Right ventricle myocardium inferior (tissue), 1 donor: ENCODE results near the gene ISCA2. TPM values are rescaled to one million over a fixed set of nuclear protein-coding genes. Genes with fewer than 3 reads are reported as not detected.

Experiments
- ATAC-seq: fragments of 200-7000 bp; cut with Tn5 transposase; one replicate; pipeline ENCODE4 v1.9.1; 2020; ENCODE audit warnings: mild to moderate bottlenecking, moderate library complexity
- DNase-seq: peaks from one replicate; pipeline ENCODE4 v3.0.0; 2021; ENCODE audit errors: missing footprints
- intact Hi-C: fragments of 100-400 bp; cut with DNase I; formaldehyde crosslinking; loops from one replicate; pipeline ENCODE4 v1.11.0; 2022
- total RNA-seq: library from RNA; stranded (reverse); fragmentation: NEBNext Ultra II Directional; extraction: Animal tissue kit (Norgen Biotek cat#: 25700); gene quantifications from one replicate; pipeline ENCODE4 v1.2.1, GENCODE V29; 2021
- donor health status: DM: no; HTN: yes; CAD: no; lungs with severe emphysema.

Gene ISCA2
- total RNA-seq, 1 donor from 2014 or later = 38.4 TPM

- DNase-seq (no peak), ATAC-seq (no peak)
- intact Hi-C loops = no loop called here
These were observed 47.7 kb downstream of the ISCA2 start for GRCh38 chr14:74541225-74541624.

GRCh38 chr14:74542056-74542685, 48.6 kb downstream of the ISCA2 start:
- no peak for DNase-seq
- intact Hi-C loops = no loop called here
- peak; percentile 55 for ATAC-seq

DNA sequence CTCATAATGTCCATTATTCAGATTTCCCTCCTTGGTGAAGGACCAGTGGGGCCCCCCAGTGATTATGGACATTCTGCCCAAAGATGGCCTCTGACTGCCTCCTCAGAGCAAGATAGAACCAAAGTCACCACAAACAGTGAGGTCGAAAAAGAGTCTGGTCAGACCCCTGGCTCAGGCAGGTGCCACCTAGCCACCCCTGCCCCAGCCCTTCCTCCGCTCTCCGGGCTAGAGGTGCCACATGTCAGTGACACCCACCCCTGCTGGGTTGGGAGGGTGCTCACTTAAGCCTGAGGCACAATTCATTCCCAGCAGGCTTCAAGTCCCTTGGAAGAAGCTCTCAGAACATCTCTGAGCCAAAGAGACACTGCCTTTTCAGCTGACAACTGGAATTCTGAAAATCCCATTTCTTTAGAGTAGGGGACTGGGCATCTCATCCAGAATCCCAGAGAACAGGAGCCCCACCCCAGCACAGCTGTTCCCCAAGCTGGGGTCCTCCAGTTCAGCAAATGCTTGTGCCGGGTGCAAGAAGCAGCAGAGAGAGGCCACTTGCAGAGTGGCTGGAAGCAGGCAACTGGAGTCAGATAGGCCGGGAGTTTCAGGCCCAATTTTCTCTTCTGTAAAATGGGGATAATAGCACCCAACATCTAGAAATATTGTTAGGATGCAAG, 50.3 kb downstream of the ISCA2 start:
- DNase-seq (no peak), ATAC-seq (no peak)
- intact Hi-C loops = no loop called here

GRCh38 chr14:74545386-74545785, 51.8 kb downstream of the ISCA2 start:
- intact Hi-C loops = no loop called here
- ATAC-seq (no peak), DNase-seq (no peak)

- DNase-seq (no peak), ATAC-seq (no peak)
- intact Hi-C loops = no loop called here
These were observed 52.9 kb downstream of the ISCA2 start for GRCh38 chr14:74546416-74546815.

Other genes with a start within 250 kb of the ISCA2 start
- 20.8 TPM for gene ABCD4, start 190.8 kb upstream of the ISCA2 start, total RNA-seq
- not detected for gene VRTN, start 145.3 kb upstream of the ISCA2 start, total RNA-seq
- not detected for gene SYNDIG1L, start 67.6 kb upstream of the ISCA2 start, total RNA-seq
- 87.1 TPM for gene NPC2, start 460 bp upstream of the ISCA2 start, total RNA-seq
- gene LTBP2, start 118.5 kb downstream of the ISCA2 start, total RNA-seq = 7.6 TPM
- 22.7 TPM for gene AREL1, start 219.3 kb downstream of the ISCA2 start, total RNA-seq
- 37.6 TPM for gene FCF1, start 219.4 kb downstream of the ISCA2 start, total RNA-seq